Stimulated activated CD8-positive, alpha-beta memory T cell treated with anti-CD3 and anti-CD28 coated beads, Interleukin-15, amount 100 ng/mL, for 4 hours (primary cell): ENCODE data around the gene RAPGEFL1.
"Not testable (repeated sequence)": the region's sequence is repeated elsewhere in the genome, so short reads cannot be mapped to it uniquely, and the experiment has no call there.

Experiments
- DNase-seq, 2 donors: peaks; one replicate each; pipeline ENCODE4 v3.0.0-alpha.2; 2020; ENCODE audit warnings: low read depth in 2 of 2

RAPGEFL1 gene

DNA sequence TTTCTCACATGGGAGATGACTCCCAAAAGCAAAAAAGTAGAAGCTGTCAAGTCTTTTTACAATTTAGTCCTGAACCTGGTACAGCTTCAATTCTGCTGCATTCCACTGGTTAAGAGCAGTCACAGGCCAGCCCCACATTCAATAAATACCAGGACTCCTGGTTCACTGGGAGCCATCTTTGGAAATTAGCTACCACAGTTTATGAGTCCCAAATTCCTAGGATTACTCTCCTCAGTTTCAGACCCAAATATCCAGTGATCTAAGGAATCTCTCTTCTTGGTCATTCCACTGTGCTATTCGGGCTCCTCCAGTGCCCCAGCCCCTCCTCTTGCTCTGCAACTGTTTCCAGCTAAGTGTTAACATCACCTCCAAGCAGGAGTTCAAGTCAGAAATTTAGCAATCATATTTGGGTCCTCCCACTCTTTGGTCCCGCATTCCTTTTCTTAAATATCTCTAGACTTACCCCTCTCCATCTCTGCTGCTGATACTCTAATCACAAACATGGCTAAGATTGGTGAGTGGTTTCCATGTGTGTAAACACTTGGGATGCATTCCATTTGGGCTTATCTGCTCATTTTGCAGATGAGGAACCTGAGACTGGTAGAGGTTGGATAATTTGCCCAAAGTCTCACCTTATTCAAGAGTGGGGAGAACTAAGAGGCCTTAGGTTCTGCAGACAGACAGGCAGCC lies 32.3 kb downstream of the RAPGEFL1 start:
- no peak for DNase-seq

DNA sequence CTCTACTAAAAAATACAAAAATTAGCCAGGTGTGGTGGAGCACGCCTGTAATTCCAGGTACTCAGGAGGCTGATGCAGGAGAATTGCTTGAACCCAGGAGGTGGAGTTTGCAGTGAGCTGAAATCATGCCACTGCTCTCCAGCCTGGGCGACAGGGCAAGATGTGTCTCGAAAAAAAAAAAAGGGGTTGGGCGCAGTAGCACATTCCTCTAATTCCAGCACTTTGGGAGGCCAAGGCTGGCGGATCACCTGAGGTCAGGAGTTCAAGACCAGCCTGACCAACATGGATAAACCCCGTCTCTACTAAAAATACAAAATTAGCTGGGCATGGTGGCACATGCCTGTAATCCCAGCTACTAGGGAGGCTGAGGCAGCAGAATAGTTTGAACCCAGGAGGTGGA lies 36.6 kb downstream of the RAPGEFL1 start:
- not testable (repeated sequence) for DNase-seq

DNA sequence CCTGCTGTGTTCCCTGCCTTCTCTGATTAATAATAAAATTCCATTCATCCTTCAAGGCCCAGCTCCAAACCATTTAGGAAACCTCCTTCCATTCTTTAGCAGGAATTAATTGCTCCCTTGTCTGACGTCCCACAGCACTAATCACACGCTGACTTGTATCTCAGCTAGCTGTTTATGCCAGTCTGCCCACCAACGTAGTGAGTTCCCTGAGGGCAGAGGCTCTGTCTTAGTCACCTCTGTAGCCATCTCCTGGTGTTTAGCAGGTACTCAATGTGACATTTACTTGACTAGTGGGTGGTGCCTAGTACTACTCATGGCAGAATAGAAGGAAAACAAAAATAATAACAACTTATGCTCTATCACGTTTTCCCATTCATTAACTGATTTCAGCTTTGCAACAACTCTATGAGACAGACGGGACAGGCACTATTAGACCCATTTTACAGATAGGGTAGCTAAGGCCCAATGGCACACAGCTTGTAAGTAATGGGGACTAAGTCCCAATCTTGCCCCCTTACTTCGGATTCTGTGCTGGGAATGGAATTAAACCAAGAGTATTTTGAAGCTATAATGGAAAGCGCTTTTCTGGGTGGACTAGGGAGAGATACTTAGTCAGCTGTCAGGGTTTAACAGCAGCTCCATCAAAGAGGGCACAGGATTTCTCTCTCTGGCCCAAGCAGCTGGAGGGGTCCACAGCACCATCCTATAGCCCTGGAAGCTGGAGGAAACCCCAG lies 40.9 kb downstream of the RAPGEFL1 start:
- no peak for DNase-seq

DNA sequence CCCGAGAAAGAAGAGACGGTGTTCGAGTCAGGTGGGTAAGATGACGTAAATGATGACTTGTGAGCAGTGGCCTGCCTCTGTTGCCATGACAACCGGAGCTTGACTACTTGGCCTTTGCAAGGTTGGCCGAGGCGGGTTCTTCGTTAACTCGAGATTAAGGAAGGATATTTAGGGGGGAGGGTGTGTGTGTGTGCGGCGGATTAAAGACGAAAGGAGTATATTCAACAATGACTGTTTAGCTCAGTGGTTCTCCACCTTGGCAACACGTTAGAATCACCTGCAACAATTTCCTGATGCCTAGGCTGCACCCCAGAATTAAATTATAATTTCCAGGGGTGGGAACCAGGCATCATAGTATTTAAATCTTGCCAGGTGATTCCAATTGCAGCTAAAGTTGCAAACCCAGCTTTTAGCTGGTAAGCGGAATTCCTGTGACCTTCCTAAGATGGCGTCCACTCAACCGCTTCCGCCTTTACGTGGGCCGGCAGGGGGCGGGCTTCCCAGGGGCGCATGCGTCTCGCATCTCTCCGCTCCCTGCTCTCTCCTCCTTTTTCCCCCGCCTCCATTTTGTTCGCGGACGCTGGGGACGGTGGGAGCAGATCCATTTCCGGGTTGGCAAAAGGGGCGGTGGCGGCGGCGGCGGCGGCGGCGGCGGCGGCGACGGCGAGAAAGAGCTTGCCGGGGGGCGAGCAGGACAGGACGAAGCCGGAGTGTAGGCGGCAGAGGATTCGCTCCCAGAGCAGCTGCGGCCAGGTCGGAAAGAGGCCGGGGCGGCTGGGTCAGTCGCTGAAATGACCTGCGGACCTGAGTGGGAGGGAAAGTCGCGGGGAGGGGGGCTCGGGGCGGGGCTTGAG lies 41.7 kb downstream of the RAPGEFL1 start, which contains the start of gene WIPF2:
Gene WIPF2 (plus strand): TSS at position 565 of the 854 bp plus-strand sequence. CDS start 37,156 bp downstream, outside the sequence.
- peak; percentile 92 to 93 for DNase-seq

DNA sequence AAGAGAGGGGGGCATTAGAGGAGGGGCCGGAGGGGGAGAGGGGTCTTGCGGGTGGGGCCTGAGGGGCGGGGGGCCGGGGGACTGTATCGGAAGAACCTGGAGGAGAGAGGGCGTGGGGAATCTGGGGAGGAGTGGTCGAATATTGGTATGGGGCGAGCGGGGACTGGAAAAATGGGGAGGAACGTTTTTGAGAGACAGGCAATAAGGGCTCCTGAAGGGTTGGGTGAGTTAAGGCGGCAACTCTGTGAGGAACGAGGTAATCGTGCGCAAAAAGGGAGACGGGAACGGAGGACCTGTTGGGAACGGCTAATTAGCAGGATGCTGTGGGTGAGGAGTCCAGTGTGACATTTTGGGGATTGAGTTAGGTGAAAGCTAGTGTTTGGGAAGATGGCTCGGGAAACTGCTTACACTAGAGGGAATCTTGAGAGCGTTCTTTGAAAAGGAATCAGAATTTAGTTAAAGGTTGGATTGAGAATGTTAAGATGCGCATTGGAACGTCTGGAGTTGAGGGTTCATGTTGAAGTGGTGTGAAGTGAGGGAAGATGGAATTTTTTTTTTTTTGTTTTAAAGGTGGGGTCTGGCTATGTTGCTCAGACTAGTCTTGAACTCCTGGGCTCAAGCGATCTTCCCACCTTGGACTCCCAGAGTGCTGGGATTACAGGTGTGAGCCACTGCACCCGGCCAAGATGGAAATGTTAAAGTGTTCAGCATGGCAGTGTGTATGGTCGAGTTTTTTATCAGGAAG lies 42.5 kb downstream of the RAPGEFL1 start:
- DNase-seq = peak in 1 of 2 donors; percentile 4

DNA sequence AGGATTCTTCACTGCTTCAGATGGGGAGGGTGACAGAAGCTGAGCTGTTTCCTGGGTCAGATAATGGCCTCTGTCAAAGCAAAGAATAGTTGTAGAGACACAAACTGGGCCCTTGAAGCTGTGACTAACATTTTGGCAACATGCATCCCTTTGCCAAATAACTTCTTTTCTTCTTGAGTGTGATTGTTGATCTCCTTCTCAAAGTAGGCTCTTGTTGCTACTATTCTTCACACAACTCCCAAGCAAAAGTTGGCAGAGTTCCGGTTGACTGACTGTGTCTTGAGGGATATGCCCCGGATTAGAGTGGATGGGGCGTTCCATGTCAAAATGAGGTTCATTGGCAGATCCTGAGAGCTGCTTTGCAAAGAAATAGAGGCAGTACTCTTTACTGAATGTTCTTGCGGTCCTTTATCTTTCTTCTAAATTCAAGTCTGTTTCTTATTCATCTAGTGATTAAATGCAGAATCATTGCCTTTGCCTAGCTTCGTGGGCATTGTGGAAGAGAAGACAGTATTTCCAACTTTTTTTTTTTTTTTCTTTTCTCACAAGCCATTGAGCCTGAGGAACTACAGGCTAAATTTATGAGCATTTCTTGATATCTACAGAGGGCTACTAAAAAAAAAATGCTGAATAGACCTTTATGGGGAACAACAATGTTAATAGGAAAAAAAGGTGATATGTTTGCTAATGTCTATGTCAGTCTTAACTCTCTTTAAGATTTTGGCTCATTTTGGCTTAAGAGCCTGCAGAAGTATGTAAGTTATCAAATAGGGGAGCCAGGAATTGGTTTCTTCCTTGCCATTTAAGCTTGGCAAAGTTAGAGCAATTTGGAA lies 47.7 kb downstream of the RAPGEFL1 start:
- no peak for DNase-seq

DNA sequence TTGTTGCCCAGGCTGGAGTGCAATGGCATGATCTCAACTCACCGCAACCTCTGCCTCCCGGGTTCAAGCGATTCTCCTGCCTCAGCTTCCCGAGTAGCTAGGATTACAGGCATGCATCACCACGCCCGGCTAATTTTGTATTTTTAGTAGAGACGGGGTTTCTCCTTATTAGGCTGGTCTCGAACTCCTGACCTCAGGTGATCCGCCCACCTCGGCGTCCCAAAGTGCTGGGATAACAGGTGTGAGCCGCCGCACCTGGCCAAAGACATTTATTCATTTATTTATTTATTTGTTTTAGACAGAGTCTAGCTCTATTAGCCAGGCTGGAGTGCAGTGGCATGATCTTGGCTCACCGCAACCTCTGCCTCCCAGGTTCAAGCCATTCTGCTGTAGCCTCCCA lies 51.9 kb downstream of the RAPGEFL1 start:
- not testable (repeated sequence) for DNase-seq

DNA sequence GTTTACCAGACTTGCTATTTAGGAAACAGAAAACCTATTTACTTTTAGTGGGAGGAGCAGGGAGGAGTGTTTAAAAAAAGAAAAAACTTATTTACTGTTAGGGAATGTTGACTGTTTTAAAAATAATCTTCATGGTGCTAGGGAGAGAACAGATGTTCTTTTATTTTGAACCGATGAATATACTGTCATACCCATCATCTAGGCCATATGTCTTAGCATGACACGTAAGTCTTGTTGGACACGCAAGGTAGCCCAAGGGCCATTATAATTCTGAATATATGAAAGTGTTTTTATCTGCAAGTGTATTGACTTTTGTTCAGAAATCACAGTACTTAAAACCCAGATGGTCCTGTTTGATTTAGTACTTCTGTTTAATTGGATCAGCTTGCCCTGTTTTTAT lies 53.4 kb downstream of the RAPGEFL1 start:
- DNase-seq = no peak

DNA sequence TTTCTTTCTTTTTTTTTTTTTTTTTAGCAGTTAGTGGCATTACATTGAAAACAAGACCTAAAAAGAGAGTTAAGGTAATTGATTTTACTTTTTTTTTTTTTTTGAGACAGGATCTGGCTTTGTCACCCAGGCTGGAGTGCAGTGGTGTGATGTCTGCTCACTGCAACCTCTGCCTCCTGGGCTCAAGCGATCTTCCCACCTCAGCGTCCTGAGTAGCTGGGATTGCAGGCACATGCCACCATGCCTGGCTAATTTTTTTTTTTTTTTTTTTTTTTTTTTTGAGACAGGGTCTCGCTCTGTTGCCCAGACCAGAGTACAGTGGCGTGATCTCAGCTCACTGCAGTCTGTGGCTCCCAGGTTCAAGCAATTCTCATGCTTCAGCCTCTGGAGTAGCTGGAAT lies 54.7 kb downstream of the RAPGEFL1 start:
- not testable (repeated sequence) for DNase-seq

DNA sequence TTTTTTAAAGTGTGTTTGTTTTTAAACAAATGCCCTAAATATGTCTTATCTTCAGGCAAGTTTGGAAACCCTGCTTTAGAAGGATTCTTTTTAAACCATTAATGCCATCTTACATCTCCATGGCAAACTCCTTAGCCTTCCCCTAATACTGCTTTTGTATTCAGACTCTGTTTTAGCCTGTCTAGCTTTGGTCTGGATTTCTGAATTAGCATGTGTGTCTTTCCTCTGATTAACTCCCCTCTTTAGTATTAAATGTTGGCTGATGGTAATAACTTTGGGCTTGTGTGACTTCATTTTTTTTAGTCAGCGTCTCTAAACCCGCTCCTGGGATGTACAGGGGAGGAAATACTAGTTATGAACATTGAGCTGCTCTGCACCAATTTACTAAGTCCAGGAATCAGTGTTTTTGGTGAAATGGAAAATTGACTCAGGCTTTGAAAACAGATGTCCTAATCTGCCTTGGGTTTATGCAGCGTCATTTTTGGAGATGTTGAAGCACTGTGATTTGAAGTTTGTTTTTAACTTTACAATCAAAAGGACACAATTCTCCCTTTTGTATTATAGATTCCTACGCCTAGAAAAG lies 64.1 kb downstream of the RAPGEFL1 start:
- no peak for DNase-seq

DNA sequence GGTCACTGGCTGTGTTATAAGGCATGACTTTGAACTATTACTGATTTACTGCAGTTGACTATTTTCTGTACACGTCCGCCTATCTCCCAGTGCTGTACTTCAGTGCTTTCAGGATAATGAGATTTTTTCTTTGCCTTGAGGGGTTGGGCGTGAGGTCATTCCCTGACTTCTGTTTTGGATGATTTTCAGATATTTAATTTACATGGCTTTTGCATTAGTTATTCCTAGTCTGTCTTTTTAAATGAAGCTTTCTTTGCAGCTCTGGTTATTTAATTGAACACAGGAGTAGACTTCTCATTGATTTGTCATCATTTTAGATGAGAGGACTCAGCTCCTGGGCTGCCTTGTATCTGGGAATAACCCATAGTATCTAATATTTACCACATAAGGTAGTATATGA lies 65.5 kb downstream of the RAPGEFL1 start:
- DNase-seq = no peak

DNA sequence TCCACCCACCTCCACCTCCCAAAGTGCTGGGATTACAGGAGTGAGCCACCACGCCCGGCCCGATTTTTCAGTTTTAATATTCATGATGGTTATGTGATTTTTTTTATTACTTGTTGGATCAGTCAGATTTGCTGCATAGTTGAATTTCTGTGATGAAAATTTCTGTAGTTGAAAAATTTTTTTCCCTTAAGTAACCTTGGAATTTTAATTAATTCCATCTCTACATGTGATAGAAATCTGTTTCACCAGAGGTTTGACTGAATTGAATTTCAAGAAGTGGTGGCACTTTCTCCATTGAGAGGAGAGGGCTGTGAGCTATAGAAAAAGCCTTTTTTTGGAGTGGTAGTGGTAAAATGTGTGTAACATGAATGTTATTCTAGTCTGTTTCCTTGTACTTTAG lies 66.5 kb downstream of the RAPGEFL1 start:
- no peak for DNase-seq

DNA sequence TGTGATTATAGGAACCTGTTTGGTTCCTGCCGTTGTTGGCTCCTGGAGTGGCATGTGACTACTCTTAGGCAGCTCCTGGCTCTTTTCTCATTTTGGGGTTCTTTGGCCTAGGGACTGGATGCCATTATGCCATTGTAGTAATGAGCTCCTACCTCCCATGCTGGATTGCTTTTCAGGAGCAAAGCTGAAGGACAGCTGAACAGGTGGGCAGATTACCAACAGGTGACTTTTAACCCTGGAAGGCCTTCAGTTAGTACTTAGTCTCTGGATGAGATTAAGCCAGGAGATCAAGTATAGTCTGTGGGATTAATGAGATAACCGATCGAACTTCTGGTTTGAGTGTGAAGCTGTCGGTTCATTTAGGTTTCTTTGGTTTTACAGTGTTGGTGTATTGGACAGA lies 67.0 kb downstream of the RAPGEFL1 start:
- DNase-seq = no peak
